ENCODE measurements around the gene ALOX5. TPM values are rescaled to one million over a fixed set of nuclear protein-coding genes. Genes with fewer than 3 reads are reported as not detected.

Gene ALOX5
- total and polyA plus RNA-seq, 8 donors, result 6.2 to 44.3 (median 30.8) TPM

GRCh38 chr10:45483002-45483401 lies 109.0 kb downstream of the ALOX5 start:
- WGBS, 2 donors, result 87 to 90% methylated on average over 3 of the region's 3 CpGs
- no peak for FAIRE-seq
- Histone ChIP-seq H3K36me3 (no peaks in the 10 kb centered on the region), H3K27ac (no peak overlapping the region), H3K9me3 (no peaks in the 10 kb centered on the region), H3K4me3 (no peak overlapping the region), H3K4me1 (no peaks in the 10 kb centered on the region), H3K27me3 (no peaks in the 10 kb centered on the region)
- ATAC-seq, result no peak
- intact Hi-C loops (cut with DNase I), result no loop called here
- DNase-seq, result no peak
- TF ChIP-seq CTCF (IDR thresholded peaks at IDR 0.05), result no peak

GRCh38 chr10:45487735-45488134 lies 113.7 kb downstream of the ALOX5 start:
- Histone ChIP-seq H3K27ac (no peak overlapping the region), H3K4me3 (no peak overlapping the region), H3K27me3 (no peaks in the 10 kb centered on the region), H3K36me3 (no peaks in the 10 kb centered on the region), H3K4me1 (no peaks in the 10 kb centered on the region), H3K9me3 (no peaks in the 10 kb centered on the region)
- intact Hi-C loops (cut with DNase I), result no loop called here
- TF ChIP-seq CTCF (IDR thresholded peaks at IDR 0.05), result no peak
- DNase-seq (no peak), ATAC-seq (no peak), FAIRE-seq (no peak)
- 95 to 98% methylated on average over 2 of the region's 2 CpGs for WGBS, 2 donors

GRCh38 chr10:45488365-45488764 lies 114.3 kb downstream of the ALOX5 start:
- Histone ChIP-seq H3K4me3 (no peak overlapping the region), H3K27ac (no peak overlapping the region), H3K27me3 (no peaks in the 10 kb centered on the region), H3K9me3 (no peaks in the 10 kb centered on the region), H3K4me1 (no peaks in the 10 kb centered on the region), H3K36me3 (no peaks in the 10 kb centered on the region)
- ATAC-seq, result no peak
- 90% methylated on average over 10 of the region's 10 CpGs for WGBS, 2 donors
- intact Hi-C loops (cut with DNase I), result no loop called here
- DNase-seq, result no peak
- TF ChIP-seq CTCF (IDR thresholded peaks at IDR 0.05), result no peak
- FAIRE-seq, result no peak

- H3K27me3 ChIP-seq, result no peaks in the 10 kb centered on the region
- no peak overlapping the region for H3K4me3 ChIP-seq
- no peak overlapping the region for H3K27ac ChIP-seq
- WGBS, 2 donors, result 97 to 98% methylated on average over 3 of the region's 3 CpGs
- intact Hi-C loops (cut with DNase I), result no loop called here
- FAIRE-seq (no peak), DNase-seq (no peak), ATAC-seq (no peak)
- H3K36me3 ChIP-seq, result no peaks in the 10 kb centered on the region
- no peaks in the 10 kb centered on the region for H3K9me3 ChIP-seq
- no peak for TF ChIP-seq CTCF (IDR thresholded peaks at IDR 0.05)
- H3K4me1 ChIP-seq, result no peaks in the 10 kb centered on the region
Observed at GRCh38 chr10:45490277-45490676, 116.3 kb downstream of the ALOX5 start.

GRCh38 chr10:45491061-45491460 lies 117.0 kb downstream of the ALOX5 start:
- intact Hi-C loops (cut with DNase I), result no loop called here
- ATAC-seq, result no peak

More at GRCh38 chr10:45491061-45491460, 117.0 kb downstream of the ALOX5 start:
- H3K9me3 ChIP-seq, result peaks cover 0 to under 1% (median 0%) of the 10 kb centered on the region in 4 donors
- WGBS, 2 donors, result 92% methylated on average over 7 of the region's 7 CpGs
- TF ChIP-seq CTCF (IDR thresholded peaks at IDR 0.05), result no peak
- no peaks in the 10 kb centered on the region for H3K36me3 ChIP-seq
- FAIRE-seq (no peak), DNase-seq (no peak)
- H3K4me3 ChIP-seq, result no peak overlapping the region
- H3K27me3 ChIP-seq, result no peaks in the 10 kb centered on the region
- no peak overlapping the region for H3K27ac ChIP-seq
- no peaks in the 10 kb centered on the region for H3K4me1 ChIP-seq

Other genes starting within 250 kb of the ALOX5 start
- under 1 TPM in 2 of 6 donors, not detected in 4; 0.09 to 0.12 TPM for gene OR13A1, start 58.6 kb upstream of the ALOX5 start, total RNA-seq
- gene OR13A1, start 58.6 kb upstream of the ALOX5 start, polyA plus RNA-seq, result under 1 TPM; 0.19 to 0.42 TPM

All from pancreas (tissue), 10 donors.